Middle frontal gyrus (tissue), 1 donor: Measurements from ENCODE around the gene PRTN3.
"Not testable (repeated sequence)": the region's sequence is repeated elsewhere in the genome, so short reads cannot be mapped to it uniquely, and the experiment has no call there.

Experiments
- DNase-seq: peaks from one replicate; pipeline ENCODE4 v3.0.0-alpha.2; 2015; ENCODE audit warnings: low spot score; ENCODE audit errors: extremely low spot score

PRTN3 gene

GRCh38 chr19:815079-815774 is 25.6 kb upstream of the PRTN3 start:
- DNase-seq = no peak

DNA sequence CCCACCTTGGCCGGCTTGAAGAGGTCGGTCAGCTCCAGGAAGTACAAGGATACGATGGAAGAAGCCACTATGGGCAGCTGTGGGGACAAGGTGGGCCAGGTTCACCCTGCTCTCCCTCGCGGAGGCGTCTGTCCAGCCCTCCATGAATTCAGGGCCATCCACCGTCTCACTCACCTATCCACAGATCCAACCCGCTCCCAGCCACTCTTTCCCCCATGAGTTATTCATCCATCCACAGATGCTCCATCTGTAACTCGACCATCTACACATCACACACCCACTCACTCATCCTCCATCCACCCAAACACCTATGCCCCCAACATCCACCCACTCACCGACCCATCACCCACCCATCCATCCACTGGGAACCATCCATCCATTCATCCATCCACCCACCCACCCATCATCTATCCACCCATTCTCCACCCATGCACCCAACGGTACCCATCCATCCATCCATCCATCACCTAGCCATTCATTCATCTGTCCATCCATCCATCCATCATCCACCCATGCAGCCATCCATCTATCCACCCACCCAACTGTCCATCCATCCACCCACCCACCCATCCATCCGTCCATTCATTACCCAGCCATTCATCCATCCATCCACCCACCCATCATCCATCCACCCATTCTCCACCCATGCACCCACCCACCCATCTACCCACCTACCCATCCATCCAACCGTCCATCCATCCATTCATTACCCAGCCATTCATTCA is 24.9 kb upstream of the PRTN3 start:
- DNase-seq = no peak

- DNase-seq = no peak
These were observed 24.3 kb upstream of the PRTN3 start for GRCh38 chr19:816500-816857.

DNA sequence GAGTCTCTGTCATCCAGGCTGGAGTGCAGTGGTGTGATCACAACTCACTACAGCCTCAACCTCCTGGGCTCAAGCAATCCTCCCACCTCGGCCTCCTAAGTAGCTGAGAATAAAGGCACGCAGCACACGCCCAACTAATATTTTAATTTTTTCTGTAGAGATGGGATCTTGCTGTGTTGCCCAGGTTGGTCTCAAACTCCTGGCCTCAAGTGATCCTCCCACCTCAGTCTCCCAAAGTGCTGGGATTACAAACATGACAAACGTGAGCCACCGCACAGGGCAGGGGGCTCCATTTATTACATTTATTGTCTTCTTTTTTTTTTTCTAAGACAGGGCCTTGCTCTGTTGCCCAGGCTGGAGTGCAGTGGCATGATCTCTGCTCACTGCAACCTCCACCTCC is 20.6 kb upstream of the PRTN3 start:
- not testable (repeated sequence) for DNase-seq

DNA sequence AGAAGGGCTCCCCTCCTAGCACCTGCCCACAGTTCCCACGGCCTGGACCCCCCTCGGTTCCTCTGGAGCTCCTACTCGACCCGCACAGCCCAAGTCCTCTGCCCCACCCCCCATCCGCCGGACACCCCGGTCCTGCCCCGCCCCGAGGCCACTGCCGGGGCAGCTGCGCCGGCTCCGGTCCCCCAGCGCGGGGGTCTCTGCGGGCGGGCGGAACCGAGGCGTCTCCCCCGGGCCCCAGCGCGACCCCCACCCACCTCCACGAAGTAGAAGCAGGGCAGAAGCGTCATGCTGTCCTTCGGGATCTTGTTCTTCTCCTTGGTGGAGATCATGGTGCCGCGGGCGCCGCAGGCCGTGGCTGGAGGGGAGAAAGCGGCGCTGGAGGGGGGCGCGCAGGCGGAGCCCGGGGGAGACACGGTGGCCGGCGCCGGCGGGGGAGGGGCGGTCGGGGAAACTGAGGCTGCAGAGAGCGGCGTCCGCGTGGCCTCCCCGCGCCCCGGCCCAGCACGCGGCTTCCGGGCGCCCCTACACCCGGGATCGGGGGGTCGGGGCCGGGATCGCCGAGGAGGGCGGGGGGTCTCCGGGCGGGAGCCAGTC is 19.5 kb upstream of the PRTN3 start:
- no peak for DNase-seq

GRCh38 chr19:821825-822503 is 18.8 kb upstream of the PRTN3 start, which contains the start of gene PLPPR3:
PLPPR3 (minus strand) TSS chr19:821955; CDS start chr19:821559, 396 bp downstream.
- no peak for DNase-seq

DNA sequence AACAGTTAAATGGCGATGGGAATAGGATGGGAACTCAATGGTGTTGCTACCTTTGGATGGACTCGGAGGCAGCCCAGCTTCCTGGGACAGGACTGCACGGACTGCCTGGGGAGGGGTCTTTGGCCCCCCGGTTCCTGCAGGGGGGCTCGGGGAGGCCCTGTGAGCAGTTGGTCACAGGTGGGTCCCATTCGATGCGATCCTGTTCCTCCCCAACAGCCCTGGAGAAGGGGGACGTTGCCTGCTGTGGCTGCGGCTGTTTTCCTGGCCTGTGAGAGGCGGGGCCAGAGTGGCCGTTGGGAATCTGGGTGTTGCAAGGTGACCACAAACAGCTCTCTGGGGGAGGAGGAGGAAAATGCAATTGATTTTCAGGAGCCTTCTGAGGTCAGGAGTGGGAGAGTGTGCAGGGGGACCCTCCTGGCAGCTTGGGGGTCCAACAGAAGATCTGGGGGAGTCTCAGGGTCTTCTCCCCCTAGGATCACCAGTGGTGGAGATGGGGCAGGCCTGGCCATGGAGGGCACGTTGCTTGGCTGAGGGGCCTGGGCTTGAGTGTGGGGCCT is 17.2 kb upstream of the PRTN3 start:
- no peak for DNase-seq

DNA sequence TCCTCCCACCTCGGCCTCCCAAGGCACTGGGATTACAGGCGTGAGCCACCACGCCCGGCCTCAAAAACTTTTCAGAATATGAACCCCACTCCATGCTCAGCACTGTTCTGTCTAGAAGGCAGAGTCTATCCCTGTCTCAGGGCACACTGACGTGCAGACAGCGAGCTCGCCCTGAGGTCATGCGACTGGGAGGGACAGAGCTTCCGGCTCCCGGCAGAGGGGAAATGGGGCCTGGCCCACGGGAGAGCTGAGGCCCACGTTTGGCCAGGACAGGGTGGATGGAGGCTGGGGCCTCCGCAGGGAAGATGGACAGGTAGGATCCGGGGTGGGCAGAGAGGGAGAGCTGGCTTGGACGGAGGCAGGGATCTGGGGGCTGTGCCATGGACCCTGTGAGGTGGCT is 15.9 kb upstream of the PRTN3 start:
- DNase-seq = no peak

GRCh38 chr19:825897-826644 is 14.7 kb upstream of the PRTN3 start:
- DNase-seq = no peak

DNA sequence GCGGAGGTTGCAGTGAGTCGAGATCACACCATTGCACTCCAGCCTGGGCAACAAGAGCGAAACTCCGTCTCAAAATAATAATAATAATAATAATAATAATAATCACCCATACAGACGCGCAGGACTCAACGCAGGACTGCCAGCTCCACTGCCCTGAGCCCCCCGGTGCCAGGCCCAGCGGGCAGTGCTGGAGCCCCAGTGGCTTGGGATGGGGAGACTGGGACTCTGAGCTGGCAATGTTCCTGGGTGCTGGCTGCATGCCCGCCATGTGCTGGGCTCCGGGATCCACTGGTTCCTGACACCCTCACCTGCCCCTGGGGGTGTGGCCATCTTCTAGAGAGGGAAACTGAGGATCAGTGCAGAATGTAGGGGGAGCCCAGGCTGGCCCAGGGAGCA is 13.5 kb upstream of the PRTN3 start:
- no peak for DNase-seq

DNA sequence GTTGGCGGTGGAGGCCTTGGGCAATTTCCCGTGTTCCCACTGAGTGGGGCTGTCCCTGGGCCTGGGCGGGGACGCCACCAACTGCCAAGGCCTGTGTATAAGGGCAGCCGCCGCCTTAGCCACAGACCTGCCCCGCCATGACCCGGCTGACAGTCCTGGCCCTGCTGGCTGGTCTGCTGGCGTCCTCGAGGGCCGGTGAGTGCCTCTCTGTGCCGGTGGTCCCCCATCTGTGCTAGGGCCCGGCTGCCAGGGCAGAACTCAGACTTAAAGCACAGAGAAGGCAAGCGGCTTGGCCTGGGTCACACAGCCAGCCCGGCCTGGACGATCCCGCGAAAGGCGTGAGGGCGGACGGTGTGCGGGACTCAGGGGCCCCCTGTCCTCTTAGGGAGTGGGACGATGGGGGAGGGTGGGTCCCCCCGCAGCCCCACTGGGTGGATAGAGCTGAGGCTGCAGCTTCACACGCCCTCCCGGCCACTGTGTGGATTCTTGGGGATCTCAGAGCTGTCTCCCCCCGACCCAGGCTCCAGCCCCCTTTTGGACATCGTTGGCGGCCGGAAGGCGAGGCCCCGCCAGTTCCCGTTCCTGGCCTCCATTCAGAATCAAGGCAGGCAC is 13.0 kb upstream of the PRTN3 start, which contains the start of gene AZU1:
Gene AZU1 (plus strand): TSS at position 128 of the 612 bp plus-strand sequence. CDS start 10 bp downstream, at position 138.
- no peak for DNase-seq

DNA sequence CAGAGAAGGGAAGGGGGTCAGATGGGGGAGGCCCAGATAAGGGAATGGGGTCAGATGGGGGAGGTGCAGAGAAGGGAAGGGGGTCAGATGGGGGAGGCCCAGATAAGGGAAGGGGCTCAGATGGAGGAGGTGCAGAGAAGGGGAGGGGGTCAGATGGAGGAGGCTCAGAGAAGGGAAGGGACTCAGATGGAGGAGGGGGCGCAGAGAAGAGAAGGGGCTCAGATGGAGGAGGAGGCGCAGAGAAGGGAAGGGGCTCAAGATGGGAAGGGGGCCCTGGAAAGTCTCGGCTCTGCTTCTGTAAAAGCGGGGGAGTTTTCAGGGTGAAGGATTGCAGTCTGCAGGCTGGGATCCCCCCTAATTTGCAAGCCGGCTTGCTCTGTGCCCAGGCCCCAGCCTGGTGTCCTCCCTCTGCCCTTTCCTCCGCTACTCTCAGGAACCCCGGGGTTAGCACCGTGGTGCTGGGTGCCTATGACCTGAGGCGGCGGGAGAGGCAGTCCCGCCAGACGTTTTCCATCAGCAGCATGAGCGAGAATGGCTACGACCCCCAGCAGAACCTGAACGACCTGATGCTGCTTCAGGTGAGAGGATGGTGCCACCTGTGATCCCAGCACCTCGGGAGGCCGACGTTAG is 11.6 kb upstream of the PRTN3 start:
- no peak for DNase-seq

- no peak for DNase-seq
These were observed 9.1 kb upstream of the PRTN3 start for GRCh38 chr19:831407-832369.

- no peak for DNase-seq
These were observed 6.6 kb upstream of the PRTN3 start for GRCh38 chr19:834216-834615.

DNA sequence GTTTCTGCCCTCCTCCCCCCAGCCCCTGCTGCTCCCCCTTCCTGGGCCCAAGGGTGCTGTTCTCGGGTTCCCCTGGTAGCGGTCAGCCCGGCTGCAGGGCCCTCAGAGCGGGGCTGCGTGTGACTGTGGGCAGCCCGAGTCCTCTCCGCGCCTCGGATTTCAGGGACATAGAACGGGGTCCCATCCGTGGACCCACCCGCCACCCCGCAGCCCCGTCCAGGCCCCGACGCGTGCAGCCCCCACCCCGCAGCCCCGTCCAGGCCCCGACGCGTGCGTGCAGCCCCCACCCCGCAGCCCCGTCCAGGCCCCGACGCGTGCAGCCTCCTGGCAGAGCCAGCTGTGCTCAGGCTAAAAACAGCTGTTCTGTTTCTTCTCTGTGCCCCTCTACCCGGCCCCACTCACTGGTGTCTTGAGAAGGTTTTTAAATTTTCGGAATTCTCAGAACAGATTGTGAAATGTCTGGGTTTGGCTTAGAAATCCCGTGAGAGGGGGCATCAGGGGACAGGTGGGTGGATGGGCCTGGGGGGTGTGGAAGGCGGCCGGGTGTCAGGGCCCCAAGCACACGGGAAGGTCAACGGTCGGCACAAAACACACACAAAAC is 5.5 kb upstream of the PRTN3 start:
- no peak for DNase-seq

DNA sequence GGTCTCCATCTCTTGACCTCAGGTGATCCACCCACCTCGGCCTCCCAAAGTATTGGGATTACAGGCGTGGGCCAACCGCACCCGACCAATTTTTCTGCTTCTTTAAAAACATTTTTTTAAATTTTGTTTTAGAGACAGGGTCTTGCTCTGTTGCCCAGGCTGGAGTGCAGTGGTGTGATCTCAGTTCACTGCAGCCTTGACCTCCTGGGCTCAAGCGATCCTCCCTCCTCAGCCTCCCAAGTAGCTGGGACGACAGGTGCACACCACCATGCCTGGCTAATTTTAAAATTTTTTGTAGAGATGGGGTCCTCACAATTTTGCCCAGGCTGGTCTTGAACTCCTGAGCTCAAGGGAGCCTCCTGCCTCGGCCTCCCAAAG is 2.0 kb downstream of the PRTN3 start:
- DNase-seq = not testable (repeated sequence)

DNA sequence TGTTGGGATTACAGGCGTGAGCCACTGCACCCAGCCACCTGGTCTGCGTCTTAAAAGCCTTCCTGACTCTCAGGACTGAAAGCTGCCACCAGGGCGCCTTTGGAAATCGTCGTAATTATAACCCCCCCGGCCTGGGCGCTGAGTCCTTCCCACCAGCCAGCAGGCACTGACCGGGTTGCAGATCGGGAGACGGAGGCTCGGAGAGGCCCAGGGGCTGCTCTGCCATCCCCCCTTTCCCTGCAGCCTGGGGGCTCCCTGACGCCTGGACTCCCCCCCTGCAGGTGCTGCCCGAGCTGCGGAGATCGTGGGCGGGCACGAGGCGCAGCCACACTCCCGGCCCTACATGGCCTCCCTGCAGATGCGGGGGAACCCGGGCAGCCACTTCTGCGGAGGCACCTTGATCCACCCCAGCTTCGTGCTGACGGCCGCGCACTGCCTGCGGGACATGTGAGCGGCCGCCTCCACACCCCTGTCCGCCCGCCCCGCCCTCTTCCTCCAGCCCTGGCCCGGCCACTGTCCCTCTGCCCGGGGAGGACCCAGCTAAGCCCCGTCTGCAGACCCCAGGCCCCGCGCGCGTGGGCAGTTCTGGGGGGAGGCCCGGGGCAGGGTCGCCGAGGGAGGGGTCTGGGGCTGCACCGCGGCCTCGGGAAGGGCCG is 2.5 kb downstream of the PRTN3 start:
- no peak for DNase-seq
